Activated CD8-positive, alpha-beta T cell treated with anti-CD3 and anti-CD28 coated beads for 36 hours (primary cell): ENCODE measurements around the gene CEP41. TPM values are rescaled to one million over a fixed set of nuclear protein-coding genes. Genes with fewer than 3 reads are reported as not detected.

Experiments
- ATAC-seq: fragments of 200-7000 bp; cut with Tn5 transposase; one replicate; pipeline ENCODE4 v1.10.0; 2021; ENCODE audit warnings: mild to moderate bottlenecking, moderate library complexity
- CTCF ChIA-PET: fragments of 350-600 bp; sonication (Branson Sonifier 250); formaldehyde crosslinking; loops from one replicate; lab custom pipeline; 2021; ENCODE audit warnings: antibody characterized with exemption; lab: Charles Lee
- POLR2A ChIA-PET: fragments of 350-600 bp; sonication (Branson Sonifier 250); formaldehyde crosslinking; loops from one replicate; lab custom pipeline; 2021; ENCODE audit warnings: antibody characterized with exemption; lab: Charles Lee
- DNase-seq: peaks from one replicate; pipeline ENCODE4 v3.0.0-alpha.2; 2020
- H3K27ac Mint-ChIP-seq: one replicate; pipeline ENCODE4 v1.8.0; 2021; ENCODE audit warnings: mild to moderate bottlenecking, mixed read lengths
- H3K27me3 Mint-ChIP-seq: one replicate; pipeline ENCODE4 v1.8.0; 2021; ENCODE audit warnings: mixed read lengths
- H3K36me3 Mint-ChIP-seq: one replicate; pipeline ENCODE4 v1.8.0; 2021; ENCODE audit warnings: low read depth, mixed read lengths
- H3K4me1 Mint-ChIP-seq: one replicate; pipeline ENCODE4 v1.8.0; 2021; ENCODE audit warnings: low read depth, mixed read lengths
- H3K4me3 Mint-ChIP-seq: one replicate; pipeline ENCODE4 v1.8.0; 2021; ENCODE audit warnings: mild to moderate bottlenecking, moderate library complexity, mixed read lengths
- H3K9me3 Mint-ChIP-seq: one replicate; pipeline ENCODE4 v1.8.0; 2021; ENCODE audit warnings: mixed read lengths
- intact Hi-C: fragments of 100-400 bp; cut with micrococcal nuclease; formaldehyde crosslinking; loops from one replicate; pipeline ENCODE4 v1.10.0; 2022
- total RNA-seq, 2 experiments: library from RNA; stranded (reverse); gene quantifications; one replicate each; pipeline ENCODE4 v1.2.3, GENCODE V29; 2021
- TF ChIP-seq, protein P1 (sequence below): fragments of 200-600 bp; IDR thresholded peaks from one replicate; pipeline ENCODE4 v1.8.0; 2022; ENCODE audit warnings: antibody characterized with exemption, mild to moderate bottlenecking

CEP41 gene
- total RNA-seq, 2 experiments from 2014 or later: 28.0 to 28.1 TPM

DNA sequence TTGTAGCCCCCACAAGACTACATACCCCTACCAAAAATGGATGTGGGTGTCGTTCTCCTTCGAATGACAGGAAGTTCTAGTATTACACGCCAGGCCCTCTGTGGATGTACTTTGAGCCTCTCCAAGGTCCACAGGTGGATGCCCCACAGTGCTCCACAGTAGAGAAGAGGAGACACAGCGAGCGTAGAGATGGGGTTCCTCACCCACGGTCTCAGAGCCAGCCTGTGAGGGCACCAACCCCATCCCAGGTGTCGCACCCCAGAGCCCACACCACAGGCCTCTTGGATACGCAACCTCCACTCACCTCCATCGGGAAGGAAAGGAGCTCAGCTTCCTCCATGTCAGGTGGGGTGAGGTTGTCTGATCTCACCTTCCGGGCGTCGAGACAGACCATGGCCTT, 93.9 kb downstream of the CEP41 start:
- DNase-seq (no peak), ATAC-seq (no peak)
- no peaks in the 10 kb centered on the region for H3K36me3 Mint-ChIP-seq
- H3K9me3 Mint-ChIP-seq: no peaks in the 10 kb centered on the region
- no peaks in the 10 kb centered on the region for H3K27me3 Mint-ChIP-seq
- H3K4me3 Mint-ChIP-seq: no peak overlapping the region
- ChIA-PET CTCF (no interaction called here), POLR2A (no interaction called here)
- no peak overlapping the region for H3K27ac Mint-ChIP-seq
- intact Hi-C loops: no loop called here
- H3K4me1 Mint-ChIP-seq: peaks cover 16% of the 10 kb centered on the region
- TF ChIP-seq, protein P1, sequence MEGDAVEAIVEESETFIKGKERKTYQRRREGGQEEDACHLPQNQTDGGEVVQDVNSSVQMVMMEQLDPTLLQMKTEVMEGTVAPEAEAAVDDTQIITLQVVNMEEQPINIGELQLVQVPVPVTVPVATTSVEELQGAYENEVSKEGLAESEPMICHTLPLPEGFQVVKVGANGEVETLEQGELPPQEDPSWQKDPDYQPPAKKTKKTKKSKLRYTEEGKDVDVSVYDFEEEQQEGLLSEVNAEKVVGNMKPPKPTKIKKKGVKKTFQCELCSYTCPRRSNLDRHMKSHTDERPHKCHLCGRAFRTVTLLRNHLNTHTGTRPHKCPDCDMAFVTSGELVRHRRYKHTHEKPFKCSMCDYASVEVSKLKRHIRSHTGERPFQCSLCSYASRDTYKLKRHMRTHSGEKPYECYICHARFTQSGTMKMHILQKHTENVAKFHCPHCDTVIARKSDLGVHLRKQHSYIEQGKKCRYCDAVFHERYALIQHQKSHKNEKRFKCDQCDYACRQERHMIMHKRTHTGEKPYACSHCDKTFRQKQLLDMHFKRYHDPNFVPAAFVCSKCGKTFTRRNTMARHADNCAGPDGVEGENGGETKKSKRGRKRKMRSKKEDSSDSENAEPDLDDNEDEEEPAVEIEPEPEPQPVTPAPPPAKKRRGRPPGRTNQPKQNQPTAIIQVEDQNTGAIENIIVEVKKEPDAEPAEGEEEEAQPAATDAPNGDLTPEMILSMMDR: no peak

DNA sequence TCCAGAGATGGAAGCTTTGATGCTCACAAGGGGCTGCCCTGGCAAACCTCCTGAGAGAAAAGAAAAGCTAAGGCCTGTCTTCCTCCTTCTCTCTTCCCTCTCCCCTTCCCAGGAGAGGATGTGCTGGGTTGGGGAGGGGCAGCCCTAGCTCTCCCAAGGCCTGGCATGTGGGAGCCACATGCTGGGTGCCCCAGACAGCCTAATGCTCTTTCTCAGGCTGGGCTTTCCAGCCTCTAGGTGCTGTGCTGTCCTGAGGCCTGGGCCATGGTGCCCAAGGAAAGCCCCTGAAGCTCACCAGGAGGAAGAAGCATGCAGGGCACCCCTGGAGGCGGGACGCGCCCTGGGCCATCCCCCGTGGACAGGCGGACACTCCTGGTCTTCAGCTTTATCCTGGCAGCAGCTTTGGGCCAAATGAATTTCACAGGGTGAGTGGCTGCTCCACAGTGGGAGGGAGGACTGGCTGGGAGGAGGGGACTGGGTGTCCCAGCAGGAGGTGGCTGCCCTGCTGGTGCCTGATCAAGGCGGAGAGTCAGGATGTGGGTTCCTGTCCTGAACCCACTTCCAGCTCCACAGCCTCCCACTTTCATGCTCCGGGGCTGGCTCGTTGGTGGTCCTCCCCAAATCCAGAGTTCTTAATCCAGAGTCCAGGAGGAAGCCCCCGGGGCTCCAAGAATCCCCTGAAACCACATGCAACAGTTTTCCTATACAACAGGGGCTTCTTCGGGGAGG, 94.5 kb downstream of the CEP41 start:
- ChIA-PET CTCF (no interaction called here), POLR2A (no interaction called here)
- intact Hi-C loops: no loop called here
- H3K4me1 Mint-ChIP-seq: peaks cover 10% of the 10 kb centered on the region
- H3K27me3 Mint-ChIP-seq: no peaks in the 10 kb centered on the region
- ATAC-seq (no peak), DNase-seq (no peak)
- H3K27ac Mint-ChIP-seq: no peak overlapping the region
- no peak overlapping the region for H3K4me3 Mint-ChIP-seq
- H3K36me3 Mint-ChIP-seq: no peaks in the 10 kb centered on the region
- H3K9me3 Mint-ChIP-seq: no peaks in the 10 kb centered on the region
- TF ChIP-seq, protein P1: no peak

DNA sequence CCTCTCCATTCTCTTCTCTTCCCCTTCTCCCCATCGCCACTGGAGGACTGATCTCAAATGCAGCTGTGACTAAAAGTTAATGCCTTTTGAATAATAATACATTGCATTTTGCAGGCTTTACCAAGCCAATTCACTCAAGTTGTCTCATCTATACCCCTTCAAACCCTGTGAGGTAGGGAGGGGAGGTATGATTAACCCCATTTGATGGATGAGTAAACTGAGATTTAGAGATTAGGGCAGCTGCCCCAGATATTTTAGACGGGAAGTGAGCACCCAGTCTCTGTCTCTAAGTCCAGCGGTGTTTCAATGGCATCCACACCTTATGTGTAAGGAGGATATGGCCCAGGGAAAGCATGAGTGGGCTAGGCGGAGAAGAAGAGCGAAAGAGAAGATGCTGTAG, 95.1 kb downstream of the CEP41 start:
- POLR2A ChIA-PET: no interaction called here

DNA sequence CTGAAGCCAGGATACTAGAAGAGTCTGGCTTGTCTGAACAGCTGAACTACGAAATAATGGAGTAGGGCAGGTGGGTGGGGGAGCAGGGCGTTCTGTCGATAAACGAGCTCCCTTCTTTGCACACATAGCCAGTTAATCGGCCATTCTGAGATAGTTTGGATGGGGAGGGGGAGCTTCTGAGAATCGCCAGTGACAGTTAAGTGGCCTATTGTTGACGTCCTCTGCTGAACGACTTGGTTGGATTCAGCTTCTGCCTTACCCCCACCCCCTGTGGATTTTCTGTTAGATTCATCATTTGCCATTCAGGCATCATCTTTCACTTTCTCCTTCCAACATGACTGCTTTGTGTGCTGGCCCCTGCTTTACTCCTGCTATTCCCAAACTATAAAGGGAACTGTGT, 95.7 kb downstream of the CEP41 start:
- intact Hi-C loops: no loop called here
- ChIA-PET POLR2A (interaction anchor here (1.2 kb wide), 1 partner anchor 23 kb away, joined by 3 read pairs; no protein-coding TSS in a partner anchor), CTCF (no interaction called here)
- TF ChIP-seq, protein P1: no peak
- Mint-ChIP-seq H3K27me3 (no peaks in the 10 kb centered on the region), H3K27ac (no peak overlapping the region), H3K9me3 (no peaks in the 10 kb centered on the region), H3K4me3 (no peak overlapping the region), H3K36me3 (no peaks in the 10 kb centered on the region), H3K4me1 (peaks cover 3% of the 10 kb centered on the region)
- DNase-seq (no peak), ATAC-seq (no peak)

More for the DNA sequence above, 95.1 kb downstream of the CEP41 start:
- no peak overlapping the region for H3K27ac Mint-ChIP-seq
- H3K9me3 Mint-ChIP-seq: no peaks in the 10 kb centered on the region
- intact Hi-C loops: no loop called here
- TF ChIP-seq, protein P1: no peak
- no peaks in the 10 kb centered on the region for H3K27me3 Mint-ChIP-seq
- CTCF ChIA-PET: no interaction called here
- no peak for DNase-seq
- H3K4me3 Mint-ChIP-seq: no peak overlapping the region
- no peak for ATAC-seq
- H3K4me1 Mint-ChIP-seq: peaks cover 3% of the 10 kb centered on the region
- no peaks in the 10 kb centered on the region for H3K36me3 Mint-ChIP-seq

DNA sequence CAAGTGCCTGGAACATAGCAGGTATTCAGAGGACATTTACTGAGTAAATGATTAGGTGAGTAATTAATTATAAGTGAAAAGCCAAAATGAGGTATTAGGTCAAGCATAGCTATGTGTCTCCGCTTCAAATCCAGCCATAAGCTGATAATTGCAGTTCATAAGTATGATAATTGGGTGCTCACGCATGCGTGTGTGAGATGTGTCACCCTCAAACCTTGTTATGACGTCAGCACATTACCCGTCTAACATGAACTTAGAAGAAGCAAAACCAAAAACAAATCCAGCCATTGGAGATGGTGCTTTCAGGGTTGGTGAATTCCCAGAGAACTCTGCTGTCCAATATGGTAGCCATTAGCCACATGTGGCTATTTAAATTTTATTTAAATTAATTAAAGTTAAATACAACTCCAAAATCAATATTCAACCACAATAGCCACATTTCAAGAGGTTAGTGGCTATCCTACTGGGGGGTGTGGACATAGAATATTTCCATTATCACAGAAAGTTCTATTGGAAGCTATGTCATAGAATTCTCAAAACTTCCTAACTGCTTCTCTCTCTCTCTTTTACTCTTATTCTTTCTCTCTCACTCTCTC, 96.4 kb downstream of the CEP41 start, which contains the start of gene CPA5:
CPA5 (plus strand) TSS at position 546 of the 596 bp plus-strand sequence. CDS start 1,670 bp downstream, outside the sequence.
- DNase-seq (no peak), ATAC-seq (no peak)
- Mint-ChIP-seq H3K36me3 (no peaks in the 10 kb centered on the region), H3K4me3 (no peak within 1 kb of the TSS), H3K27me3 (no peaks in the 10 kb centered on the region), H3K4me1 (no peaks in the 10 kb centered on the region), H3K27ac (no peak within 1 kb of the TSS), H3K9me3 (no peaks in the 10 kb centered on the region)
- intact Hi-C loops: no loop called here
- ChIA-PET CTCF (no interaction called here), POLR2A (interaction anchor here (1.2 kb wide), 1 partner anchor 24 kb away, joined by 3 read pairs; no protein-coding TSS in a partner anchor)
- TF ChIP-seq, protein P1: no peak
